B cell (primary cell): ENCODE measurements around the gene ABCB4. TPM values are rescaled to one million over a fixed set of nuclear protein-coding genes. Genes with fewer than 3 reads are reported as not detected.

ENCODE experiments used
- ATAC-seq: fragments of 200-7000 bp; cut with Tn5 transposase; one replicate; pipeline ENCODE4 v1.10.0; 2021; ENCODE audit warnings: low read depth, mild to moderate bottlenecking, moderate number of reproducible peaks, moderate library complexity
- CTCF ChIA-PET: fragments of 350-600 bp; sonication (Branson Sonifier 250); formaldehyde crosslinking; loops from one replicate; lab custom pipeline; 2021; ENCODE audit warnings: antibody characterized with exemption, inconsistent platforms; lab: Charles Lee
- POLR2A ChIA-PET: fragments of 350-600 bp; sonication (Branson Sonifier 250); formaldehyde crosslinking; loops from one replicate; lab custom pipeline; 2021; ENCODE audit warnings: antibody characterized with exemption; lab: Charles Lee
- DNase-seq: peaks from one replicate; pipeline ENCODE4 v3.0.0; 2013
- H2AFZ ChIP-seq: 2 replicates; pipeline ENCODE4 v1.6.1; 2012; ENCODE audit warnings: mild to moderate bottlenecking, low read depth, low read length; ENCODE audit not compliant: insufficient read depth, poor library complexity, severe bottlenecking
- H3K27ac ChIP-seq, 2 donors: 1 replicate in 1 of 2; 2 replicates in 1 of 2; pipeline ENCODE4 v1.5.1; 2012 to 2013; ENCODE audit warnings: low read length in 2 of 2, mild to moderate bottlenecking in 2 of 2, moderate library complexity in 1 of 2
- H3K27me3 ChIP-seq, 4 experiments: fragments of 200-600 bp in 1 of 4; sonication (generic) in 1 of 4; replicated peaks in 1 of 4; 1 replicate in 2 of 4; 2 replicates in 2 of 4; pipeline versions ENCODE4 v1.6.1 to v1.7.0; 2013 to 2016; ENCODE audit warnings: low read length in 3 of 4, mild to moderate bottlenecking in 2 of 4, mixed read lengths in 1 of 4, moderate library complexity in 1 of 4; ENCODE audit not compliant: insufficient read depth in 4 of 4, control insufficient read depth in 3 of 4; ENCODE audit errors: control extremely low read depth in 1 of 4
- H3K36me3 ChIP-seq, 2 experiments: replicated peaks in 1 of 2; 1 replicate in 1 of 2; 2 replicates in 1 of 2; pipeline versions ENCODE4 v1.6.1 to v1.7.1; 2013; ENCODE audit warnings: low read length in 1 of 2; ENCODE audit not compliant: insufficient read depth in 2 of 2, control insufficient read depth in 1 of 2; ENCODE audit errors: control extremely low read depth in 1 of 2, extremely low read depth in 1 of 2
- H3K4me1 ChIP-seq, 2 donors: fragments of 200-600 bp in 1 of 2; sonication (generic) in 1 of 2; 1 replicate in 1 of 2; 2 replicates in 1 of 2; pipeline versions ENCODE4 v1.5.1 to v1.6.1; 2013 to 2017; ENCODE audit warnings: low read length in 2 of 2; ENCODE audit not compliant: control insufficient read depth in 2 of 2, insufficient read depth in 2 of 2
- H3K4me2 ChIP-seq: replicated peaks from 2 replicates; pipeline ENCODE3; 2012; ENCODE audit warnings: mild to moderate bottlenecking, low read depth, low read length; ENCODE audit not compliant: poor library complexity, severe bottlenecking
- H3K4me3 ChIP-seq, 5 experiments: fragments of 200-600 bp in 1 of 5; sonication (generic) in 1 of 5; 1 replicate in 3 of 5; 2 replicates in 2 of 5; pipeline versions ENCODE4 v1.5.1 to v1.7.0; 2011 to 2016; ENCODE audit warnings: low read length in 4 of 5, mild to moderate bottlenecking in 4 of 5, low read depth in 2 of 5, control low read depth in 1 of 5, moderate library complexity in 1 of 5; ENCODE audit not compliant: insufficient read depth in 1 of 5; ENCODE audit errors: control extremely low read depth in 1 of 5, extremely low read depth in 1 of 5
- H3K79me2 ChIP-seq: fragments of 200-600 bp; sonication (generic); one replicate; pipeline ENCODE4 v1.6.0; 2016; ENCODE audit warnings: low read length; ENCODE audit not compliant: control insufficient read depth, insufficient read depth
- H3K9ac ChIP-seq: fragments of 200-600 bp; sonication (generic); 2 replicates; pipeline ENCODE4 v1.6.1; 2017; ENCODE audit warnings: mild to moderate bottlenecking, low read length, moderate library complexity
- H3K9me3 ChIP-seq, 3 donors: one replicate each; pipeline versions ENCODE4 v1.6.1 to v1.7.1; 2013; ENCODE audit warnings: low read length in 2 of 3; ENCODE audit not compliant: control insufficient read depth in 2 of 3, insufficient read depth in 1 of 3; ENCODE audit errors: control extremely low read depth in 1 of 3
- H4K20me1 ChIP-seq: 2 replicates; pipeline ENCODE4 v1.6.0; 2012; ENCODE audit warnings: mild to moderate bottlenecking, low read length; ENCODE audit not compliant: insufficient read depth, control insufficient read depth, poor library complexity, severe bottlenecking
- H3K27ac Mint-ChIP-seq: one replicate; pipeline ENCODE4 v1.8.0; 2021; ENCODE audit warnings: mixed read lengths
- H3K27me3 Mint-ChIP-seq: one replicate; pipeline ENCODE4 v1.8.0; 2021; ENCODE audit warnings: mixed read lengths
- H3K4me1 Mint-ChIP-seq: one replicate; pipeline ENCODE4 v1.8.0; 2021; ENCODE audit warnings: mixed read lengths
- H3K4me3 Mint-ChIP-seq: one replicate; pipeline ENCODE4 v1.8.0; 2021; ENCODE audit warnings: mixed read lengths
- H3K9me3 Mint-ChIP-seq: one replicate; pipeline ENCODE4 v1.8.0; 2022; ENCODE audit warnings: mixed read lengths; ENCODE audit not compliant: insufficient read depth
- EZH2 ChIP-seq: IDR thresholded peaks from 2 replicates; pipeline ENCODE4 v1.6.1; 2012; ENCODE audit warnings: borderline replicate concordance, low read depth, mild to moderate bottlenecking, moderate library complexity, low read length; ENCODE audit not compliant: insufficient read depth, poor library complexity, severe bottlenecking
- WGBS: methylation state at CpG from one replicate; pipeline ENCODE4 v1.1.5; 2013; ENCODE audit warnings: missing lambda C conversion rate; ENCODE audit not compliant: insufficient coverage; 5-methylcytosine and 5-hydroxymethylcytosine counted together
- intact Hi-C: fragments of 100-400 bp; cut with micrococcal nuclease; formaldehyde crosslinking; loops from one replicate; pipeline ENCODE4 v1.10.0; 2022
- polyA plus RNA-seq: library from polyadenylated mRNA; depleted of rRNA; stranded (reverse); fragments of >200 nt; gene quantifications from 2 replicates; pipeline ENCODE4 v1.2.3, GENCODE V29; 2012
- total RNA-seq, 2 donors: library from RNA; stranded (reverse); fragments of 120-200 nt in 1 of 2; gene quantifications; 1 replicate in 1 of 2; 2 replicates in 1 of 2; pipeline versions ENCODE4 v1.2.3 to v1.2.4, GENCODE V29; 2013 to 2022
- TF ChIP-seq, protein P1 (sequence below): fragments of 200-600 bp; IDR thresholded peaks from one replicate; pipeline ENCODE4 v1.8.0; 2022; ENCODE audit warnings: antibody characterized with exemption, mild to moderate bottlenecking

Gene ABCB4
- total and polyA plus RNA-seq, 2 donors (not counting 1 experiment from before 2014, with no cell fraction given): 16.6 to 40.0 TPM

DNA sequence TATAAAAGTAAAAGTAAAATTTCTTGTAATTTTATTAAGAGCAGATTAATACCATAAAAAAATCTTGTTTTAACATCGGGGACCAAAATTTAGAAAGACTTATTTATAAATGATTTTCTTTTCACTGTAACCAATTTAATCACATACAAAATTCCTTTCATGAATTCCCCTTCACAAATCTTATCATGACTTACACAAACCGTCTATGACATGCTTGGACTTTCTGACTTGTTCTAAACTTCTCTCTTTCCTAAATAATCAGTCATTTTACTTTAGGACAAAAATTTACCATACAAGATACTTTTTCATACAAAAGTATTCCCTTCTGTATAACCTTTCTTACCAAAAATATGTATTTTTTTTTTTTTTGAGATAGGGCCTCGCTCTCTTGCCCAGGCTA is 120.7 kb downstream of the ABCB4 start:
- H3K27ac Mint-ChIP-seq: no peak overlapping the region
- WGBS: 100% methylated on average over 2 of the region's 3 CpGs

More for the DNA sequence above, 120.7 kb downstream of the ABCB4 start:
- H3K27me3 Mint-ChIP-seq: no peaks in the 10 kb centered on the region
- H2AFZ ChIP-seq: no peak overlapping the region
- no peak for DNase-seq
- no peak overlapping the region for H3K9ac ChIP-seq
- ChIA-PET CTCF (no interaction called here), POLR2A (no interaction called here)
- H3K9me3 ChIP-seq: peaks cover 2 to 17% (median 16%) of the 10 kb centered on the region in 3 donors
- H3K4me2 ChIP-seq: no peak overlapping the region
- no peak overlapping the region for H3K4me3 Mint-ChIP-seq
- no peak overlapping the region for H3K27ac ChIP-seq
- no peaks in the 10 kb centered on the region for H3K79me2 ChIP-seq
- H3K4me1 ChIP-seq: no peaks in the 10 kb centered on the region
- intact Hi-C loops: no loop called here
- H3K27me3 ChIP-seq: no peaks in the 10 kb centered on the region
- no peaks in the 10 kb centered on the region for H3K9me3 Mint-ChIP-seq
- TF ChIP-seq, protein P1, sequence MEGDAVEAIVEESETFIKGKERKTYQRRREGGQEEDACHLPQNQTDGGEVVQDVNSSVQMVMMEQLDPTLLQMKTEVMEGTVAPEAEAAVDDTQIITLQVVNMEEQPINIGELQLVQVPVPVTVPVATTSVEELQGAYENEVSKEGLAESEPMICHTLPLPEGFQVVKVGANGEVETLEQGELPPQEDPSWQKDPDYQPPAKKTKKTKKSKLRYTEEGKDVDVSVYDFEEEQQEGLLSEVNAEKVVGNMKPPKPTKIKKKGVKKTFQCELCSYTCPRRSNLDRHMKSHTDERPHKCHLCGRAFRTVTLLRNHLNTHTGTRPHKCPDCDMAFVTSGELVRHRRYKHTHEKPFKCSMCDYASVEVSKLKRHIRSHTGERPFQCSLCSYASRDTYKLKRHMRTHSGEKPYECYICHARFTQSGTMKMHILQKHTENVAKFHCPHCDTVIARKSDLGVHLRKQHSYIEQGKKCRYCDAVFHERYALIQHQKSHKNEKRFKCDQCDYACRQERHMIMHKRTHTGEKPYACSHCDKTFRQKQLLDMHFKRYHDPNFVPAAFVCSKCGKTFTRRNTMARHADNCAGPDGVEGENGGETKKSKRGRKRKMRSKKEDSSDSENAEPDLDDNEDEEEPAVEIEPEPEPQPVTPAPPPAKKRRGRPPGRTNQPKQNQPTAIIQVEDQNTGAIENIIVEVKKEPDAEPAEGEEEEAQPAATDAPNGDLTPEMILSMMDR: no peak
- no peak for TF ChIP-seq EZH2
- no peaks in the 10 kb centered on the region for H4K20me1 ChIP-seq
- ATAC-seq: no peak
- no peaks in the 10 kb centered on the region for H3K4me1 Mint-ChIP-seq
- H3K4me3 ChIP-seq: no peak overlapping the region
- H3K36me3 ChIP-seq: peaks cover 5 to 36% of the 10 kb centered on the region in 2 experiments

Other genes starting within 250 kb of the ABCB4 start
- 12.4 and 13.3 TPM in 2 replicates for gene CROT, start 130.0 kb downstream of the ABCB4 start, total RNA-seq
- 2.7 and 3.8 TPM in 2 replicates for gene CROT, start 130.0 kb downstream of the ABCB4 start, polyA plus RNA-seq
- gene ABCB1, start 125.2 kb upstream of the ABCB4 start, total RNA-seq: 21.7 and 27.7 TPM in 2 replicates
- gene ABCB1, start 125.2 kb upstream of the ABCB4 start, polyA plus RNA-seq: 8.5 and 13.7 TPM in 2 replicates
- gene RUNDC3B, start 152.7 kb upstream of the ABCB4 start, total RNA-seq: 0.22 and 0.49 TPM in 2 replicates
- 0.30 TPM in 1 of 2 replicates, not detected in the other for gene RUNDC3B, start 152.7 kb upstream of the ABCB4 start, polyA plus RNA-seq